GM18520 (cell line): ENCODE results near the gene CHKA.

Experiments used
- ATAC-seq: cut with Tn5 transposase; IDR thresholded peaks from one replicate; pipeline ENCODE4 v1.9.1; 2021; ENCODE audit not compliant: unreplicated experiment

The CHKA gene

DNA sequence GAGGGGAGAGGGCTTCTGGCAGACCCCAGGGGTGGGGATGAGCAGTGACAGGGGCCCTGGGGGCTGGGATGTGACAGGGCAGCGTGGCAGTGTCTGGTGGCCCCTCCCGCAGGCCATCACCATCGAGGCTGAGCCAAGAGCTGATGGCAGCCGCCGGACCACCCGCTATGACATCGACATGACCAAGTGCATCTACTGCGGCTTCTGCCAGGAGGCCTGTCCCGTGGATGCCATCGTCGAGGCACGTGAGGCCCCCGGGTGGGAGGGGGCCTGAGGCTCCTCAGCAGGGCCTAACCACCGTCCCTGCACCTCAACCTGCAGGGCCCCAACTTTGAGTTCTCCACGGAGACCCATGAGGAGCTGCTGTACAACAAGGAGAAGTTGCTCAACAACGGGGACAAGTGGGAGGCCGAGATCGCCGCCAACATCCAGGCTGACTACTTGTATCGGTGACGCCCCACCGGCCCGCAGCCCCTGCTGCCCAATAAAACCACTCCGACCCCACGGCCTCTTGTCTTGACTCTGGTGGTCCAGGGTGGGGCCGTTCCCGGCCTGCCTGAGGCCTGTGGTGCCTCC, 85.0 kb downstream of the CHKA start:
- ATAC-seq = no peak

DNA sequence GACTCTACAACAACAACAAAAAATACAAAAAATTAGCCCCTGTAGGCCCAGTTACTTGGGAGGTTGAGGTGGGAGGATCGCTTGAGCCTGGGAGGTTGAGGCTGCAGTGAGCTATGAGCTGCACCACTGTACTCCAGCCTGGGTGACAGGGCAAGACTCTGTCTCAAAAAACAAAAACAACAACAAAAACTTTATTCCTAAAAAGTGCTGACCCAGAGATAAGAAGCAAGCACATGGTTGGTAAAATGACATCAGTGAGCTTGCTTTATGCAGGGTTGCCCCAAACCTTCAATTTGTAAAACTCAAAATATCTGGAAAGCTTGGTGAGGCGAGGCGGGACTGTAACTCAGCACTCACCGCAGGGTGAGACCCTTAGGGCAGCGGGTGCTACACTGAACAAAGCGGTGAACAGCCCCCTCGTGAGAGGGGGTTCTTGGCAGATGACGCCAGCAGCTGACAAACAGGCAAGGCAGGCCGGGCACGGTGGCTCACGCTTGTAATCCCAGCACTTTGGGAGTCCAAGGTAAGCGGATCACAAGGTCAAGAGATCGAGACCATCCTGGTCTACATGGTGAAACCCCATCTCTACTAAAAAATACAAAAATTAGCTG, 85.8 kb downstream of the CHKA start:
- no peak for ATAC-seq

GRCh38 chr11:68033708-68034045, 87.5 kb downstream of the CHKA start:
- ATAC-seq = no peak

GRCh38 chr11:68032997-68033707, 88.0 kb downstream of the CHKA start:
- no peak for ATAC-seq

DNA sequence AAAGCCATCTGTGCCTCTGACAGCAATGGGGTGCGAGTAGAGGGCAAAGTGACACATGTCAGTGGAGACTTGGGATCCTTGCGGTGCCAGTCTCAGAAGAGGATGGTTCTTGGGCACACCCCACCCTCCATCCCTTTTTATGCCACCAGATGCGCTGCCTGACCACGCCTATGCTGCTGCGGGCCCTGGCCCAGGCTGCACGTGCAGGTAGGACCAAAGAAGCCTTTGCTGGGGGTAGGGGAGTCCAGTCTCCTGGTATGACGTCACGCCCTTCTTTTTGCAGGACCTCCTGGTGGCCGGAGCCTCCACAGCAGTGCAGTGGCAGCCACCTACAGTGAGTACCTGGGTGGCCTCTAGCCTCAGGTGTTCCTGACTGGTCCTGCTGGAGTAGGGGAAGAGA, 89.2 kb downstream of the CHKA start:
- ATAC-seq = no peak

GRCh38 chr11:68031144-68031464, 90.1 kb downstream of the CHKA start:
- ATAC-seq = no peak

GRCh38 chr11:68030318-68031143, 90.7 kb downstream of the CHKA start, which contains the start of gene NDUFS8:
NDUFS8 (plus strand) TSS chr11:68030681; CDS start chr11:68032152, 1,471 bp downstream.
- ATAC-seq = peak; percentile 96

- ATAC-seq = no peak
Observed at GRCh38 chr11:68028802-68029545, 92.2 kb downstream of the CHKA start.

GRCh38 chr11:68027667-68028066, 93.5 kb downstream of the CHKA start:
- ATAC-seq = no peak

GRCh38 chr11:68026391-68027105, 94.6 kb downstream of the CHKA start:
- ATAC-seq = no peak

DNA sequence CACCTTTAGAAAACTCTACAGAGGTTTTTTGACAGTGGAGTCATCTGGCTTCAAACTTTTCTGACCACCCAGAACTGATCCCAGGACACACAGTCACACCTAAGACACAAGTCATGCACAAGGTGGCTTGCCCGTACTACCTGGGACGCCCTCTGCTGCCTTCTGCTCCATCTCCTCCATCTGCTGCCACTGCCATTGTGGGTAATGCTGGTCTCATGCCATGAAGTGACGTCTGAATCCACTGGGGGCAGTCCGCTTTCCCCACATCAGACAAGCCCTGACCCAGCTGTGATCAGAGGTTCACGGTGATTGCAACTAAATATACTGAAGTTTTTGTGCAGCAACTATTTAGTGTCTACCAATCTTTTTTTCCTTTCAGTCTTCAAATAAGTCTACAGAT, 96.1 kb downstream of the CHKA start:
- no peak for ATAC-seq

GRCh38 chr11:68024508-68024907, 96.7 kb downstream of the CHKA start:
- no peak for ATAC-seq

DNA sequence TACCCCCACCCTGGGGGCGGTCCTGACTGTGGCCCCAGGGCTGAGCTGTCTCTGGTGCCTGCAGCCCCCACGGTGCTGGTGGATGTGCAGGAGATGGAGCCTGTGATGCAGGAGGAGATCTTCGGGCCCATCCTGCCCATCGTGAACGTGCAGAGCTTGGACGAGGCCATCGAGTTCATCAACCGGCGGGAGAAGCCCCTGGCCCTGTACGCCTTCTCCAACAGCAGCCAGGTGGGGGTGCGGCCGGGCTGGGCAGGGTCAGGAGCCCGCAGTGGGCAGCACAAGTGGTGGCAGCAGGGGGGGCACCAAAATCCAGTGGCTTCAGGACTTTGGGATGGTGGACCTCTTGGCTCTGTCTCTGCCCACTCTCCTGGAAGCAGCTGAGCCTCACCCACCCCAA, 98.7 kb downstream of the CHKA start:
- no peak for ATAC-seq

GRCh38 chr11:68021167-68021787, 99.9 kb downstream of the CHKA start:
- no peak for ATAC-seq

- ATAC-seq = no peak
Observed at GRCh38 chr11:68020575-68020974, 100.6 kb downstream of the CHKA start.

GRCh38 chr11:68019486-68019885, 101.7 kb downstream of the CHKA start:
- ATAC-seq = no peak

DNA sequence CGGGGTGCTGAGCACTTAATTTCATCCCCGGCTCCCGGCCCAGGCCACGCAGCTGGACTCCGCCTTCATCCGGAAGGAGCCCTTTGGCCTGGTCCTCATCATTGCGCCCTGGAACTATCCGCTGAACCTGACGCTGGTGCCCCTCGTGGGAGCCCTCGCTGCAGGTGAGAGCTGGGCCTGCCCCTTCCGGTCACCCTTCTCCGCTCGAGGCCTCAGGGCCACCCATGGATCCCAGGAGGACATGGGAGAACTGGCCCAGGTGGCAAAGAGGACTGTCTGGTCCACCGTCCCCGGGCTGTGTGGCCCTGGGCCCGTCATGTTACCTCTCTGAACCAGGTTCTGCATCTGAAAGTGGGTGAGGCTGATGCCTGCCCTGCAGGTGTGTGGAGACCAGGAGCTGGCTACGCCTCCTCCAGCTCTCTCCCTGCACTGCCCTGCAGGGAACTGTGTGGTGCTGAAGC, 102.4 kb downstream of the CHKA start:
- no peak for ATAC-seq

DNA sequence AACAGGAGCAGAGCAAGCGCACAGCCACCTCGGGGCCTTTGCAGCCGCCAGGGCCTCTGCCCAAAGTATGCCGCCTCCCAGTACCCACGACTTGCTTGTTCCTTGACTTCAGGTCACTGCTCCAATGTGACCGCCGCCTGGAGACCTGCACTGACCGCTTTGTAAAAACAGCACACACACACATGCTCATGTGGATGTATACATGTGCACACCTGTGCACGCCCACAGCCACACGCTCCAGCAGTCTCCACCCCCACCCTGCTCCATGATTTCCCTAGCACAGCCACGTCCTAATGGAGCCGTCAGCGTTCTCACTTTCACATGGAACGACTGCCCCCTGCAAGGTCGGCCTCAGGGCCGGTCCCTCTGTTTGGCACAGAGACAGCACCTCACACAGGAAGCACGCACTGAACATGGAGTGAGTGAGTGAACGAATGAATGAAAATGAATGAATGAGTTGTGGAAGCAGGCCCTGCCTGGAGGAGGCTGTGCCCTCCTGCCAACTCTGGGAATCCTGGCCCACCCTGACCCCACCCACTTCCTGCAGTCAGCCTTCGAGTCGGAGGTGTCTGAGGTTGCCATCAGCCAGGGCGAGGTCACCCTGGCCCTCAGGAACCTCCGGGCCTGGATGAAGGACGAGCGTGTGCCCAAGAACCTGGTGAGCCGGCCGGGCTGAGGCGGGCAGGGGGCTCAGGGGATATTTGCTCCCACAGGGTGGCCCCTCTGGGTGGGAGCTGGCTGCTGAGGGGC, 103.0 kb downstream of the CHKA start:
- no peak for ATAC-seq
